HepG2 (cell line): ENCODE data around the gene RFC2. TPM values are rescaled to one million over a fixed set of nuclear protein-coding genes. Genes with fewer than 3 reads are reported as not detected.

Source experiments
- CCAR2 ChIP-seq: fragments of 200-400 bp; formaldehyde crosslinking; optimal IDR thresholded peaks from 2 replicates; pipeline ENCODE3; 2018; ENCODE audit warnings: low read depth, mild to moderate bottlenecking, low read length, moderate library complexity
- CHD2 ChIP-seq: IDR thresholded peaks from 2 replicates; pipeline ENCODE4 v1.6.1; 2011; ENCODE audit warnings: low read depth, low read length, improper control_type of control experiment
- IKZF4 ChIP-seq: sonication (generic); formaldehyde crosslinking; IDR thresholded peaks from 2 replicates; pipeline ENCODE4 v1.5.1; 2020; ENCODE audit warnings: borderline replicate concordance, mild to moderate bottlenecking, low read depth, missing genetic modification reagents; ENCODE audit errors: not compliant biosample characterization
- NFE2 ChIP-seq: sonication (generic); formaldehyde crosslinking; IDR thresholded peaks from 2 replicates; pipeline ENCODE4 v1.4.0; 2020; ENCODE audit warnings: missing genetic modification reagents
- PHF5A ChIP-seq: IDR thresholded peaks from one replicate; pipeline ENCODE4 v1.6.1; 2018; ENCODE audit warnings: low read depth, missing genetic modification reagents; ENCODE audit not compliant: unreplicated experiment
- RBM22 ChIP-seq: fragments of 200-400 bp; formaldehyde crosslinking; optimal IDR thresholded peaks from 2 replicates; pipeline ENCODE3; 2017; ENCODE audit warnings: mild to moderate bottlenecking, low read length, moderate library complexity
- RBM39 ChIP-seq: fragments of 200-400 bp; formaldehyde crosslinking; IDR thresholded peaks from one replicate; pipeline ENCODE4 v1.6.1; 2018; ENCODE audit warnings: antibody characterized with exemption, mild to moderate bottlenecking, low read depth, low read length; ENCODE audit not compliant: poor library complexity, severe bottlenecking
- SPEN ChIP-seq: sonication (generic); formaldehyde crosslinking; IDR thresholded peaks from 2 replicates; pipeline ENCODE4 v1.5.1; 2020; ENCODE audit warnings: low read depth, mild to moderate bottlenecking, missing genetic modification reagents
- ZNF225 ChIP-seq: sonication (generic); formaldehyde crosslinking; IDR thresholded peaks from 2 replicates; pipeline ENCODE4 v1.4.0; 2020; ENCODE audit warnings: mild to moderate bottlenecking, missing genetic modification reagents
- ZNF260 ChIP-seq: sonication (generic); formaldehyde crosslinking; IDR thresholded peaks from 2 replicates; pipeline ENCODE4 v1.4.0; 2020; ENCODE audit warnings: missing genetic modification reagents, low read depth, mild to moderate bottlenecking, borderline replicate concordance
- ZNF724P ChIP-seq: sonication (generic); formaldehyde crosslinking; IDR thresholded peaks from 2 replicates; pipeline ENCODE4 v1.8.0; 2022; ENCODE audit warnings: missing genetic modification reagents, borderline replicate concordance
- polyA plus RNA-seq, 8 experiments: library from polyadenylated mRNA; depleted of rRNA in 3 of 8; stranded (reverse) in 7 of 8; unstranded in 1 of 8; fragments of >200 nt; fragmentation: Illumina TruSeq in 4 of 8; extraction: Trizol in 4 of 8; gene quantifications; 2 replicates each; pipeline versions ENCODE4 v1.2.1 to v1.2.3, GENCODE V29; 2011 to 2016; ENCODE audit warnings: low read depth in 4 of 8, missing spikeins in 1 of 8, mixed read lengths in 1 of 8; ENCODE audit not compliant: insufficient read depth in 1 of 8
- total RNA-seq, 5 experiments: library from RNA; depleted of rRNA; stranded (reverse); fragments of >200 nt; fragmentation: Illumina TruSeq; extraction: Trizol; gene quantifications; 2 replicates each; pipeline ENCODE4 v1.2.3, GENCODE V29; 2016; ENCODE audit warnings: low read depth in 1 of 5
- TF ChIP-seq, protein P1 (sequence below): fragments of 450-650 bp; IDR thresholded peaks from 2 replicates; pipeline ENCODE4 v1.6.1; 2016
- TF ChIP-seq, protein P2 (sequence below): sonication (generic); formaldehyde crosslinking; IDR thresholded peaks from 2 replicates; pipeline ENCODE4 v1.4.0; 2020; ENCODE audit warnings: missing genetic modification reagents, borderline replicate concordance
- TF ChIP-seq, protein P3 (sequence below): sonication (generic); formaldehyde crosslinking; IDR thresholded peaks from 2 replicates; pipeline ENCODE4 v1.5.0; 2020; ENCODE audit warnings: mild to moderate bottlenecking, missing genetic modification reagents, borderline replicate concordance
- TF ChIP-seq, protein P4 (sequence below): sonication (generic); formaldehyde crosslinking; IDR thresholded peaks from 2 replicates; pipeline ENCODE4 v1.4.0; 2020; ENCODE audit warnings: missing genetic modification reagents; ENCODE audit errors: not compliant biosample characterization
- TF ChIP-seq, protein P5 (sequence below): sonication (generic); formaldehyde crosslinking; IDR thresholded peaks from 2 replicates; pipeline ENCODE4 v1.4.0; 2020; ENCODE audit warnings: missing genetic modification reagents

The RFC2 gene
- total and polyA plus RNA-seq, 2 of the 13 experiments (the other 11 are each of a cell fraction or from before 2014, with no cell fraction given) = 14.6 to 43.5 TPM

DNA sequence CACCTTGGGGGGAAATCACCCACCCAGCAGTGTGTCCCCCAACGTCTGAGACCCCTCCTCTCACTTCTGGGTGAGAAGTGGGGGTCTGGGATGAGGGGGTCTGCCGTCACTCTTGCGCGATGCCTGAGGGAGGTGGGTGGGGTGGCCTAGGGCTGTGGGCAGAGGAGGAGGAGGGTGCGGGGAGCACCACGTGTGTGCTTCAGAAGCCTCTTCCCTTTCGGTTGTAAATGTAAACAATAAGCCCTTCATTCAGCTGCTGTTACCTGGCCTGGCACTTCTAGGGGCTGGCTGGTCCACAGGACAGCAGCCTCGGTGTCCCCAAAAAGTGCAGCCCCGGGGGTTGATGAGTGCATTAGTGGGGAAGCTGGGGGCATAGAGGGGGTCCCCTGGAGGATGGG, 36.4 kb upstream of the RFC2 start (continued):
- TF ChIP-seq, protein P1, sequence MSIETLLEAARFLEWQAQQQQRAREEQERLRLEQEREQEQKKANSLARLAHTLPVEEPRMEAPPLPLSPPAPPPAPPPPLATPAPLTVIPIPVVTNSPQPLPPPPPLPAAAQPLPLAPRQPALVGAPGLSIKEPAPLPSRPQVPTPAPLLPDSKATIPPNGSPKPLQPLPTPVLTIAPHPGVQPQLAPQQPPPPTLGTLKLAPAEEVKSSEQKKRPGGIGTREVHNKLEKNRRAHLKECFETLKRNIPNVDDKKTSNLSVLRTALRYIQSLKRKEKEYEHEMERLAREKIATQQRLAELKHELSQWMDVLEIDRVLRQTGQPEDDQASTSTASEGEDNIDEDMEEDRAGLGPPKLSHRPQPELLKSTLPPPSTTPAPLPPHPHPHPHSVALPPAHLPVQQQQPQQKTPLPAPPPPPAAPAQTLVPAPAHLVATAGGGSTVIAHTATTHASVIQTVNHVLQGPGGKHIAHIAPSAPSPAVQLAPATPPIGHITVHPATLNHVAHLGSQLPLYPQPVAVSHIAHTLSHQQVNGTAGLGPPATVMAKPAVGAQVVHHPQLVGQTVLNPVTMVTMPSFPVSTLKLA = no peak
- TF ChIP-seq RBM39 (no peak), RBM22 (no peak), IKZF4 (CRISPR knock-in tag) (no peak), ZNF260 (CRISPR knock-in tag) (no peak), CHD2 (no peak), SPEN (no peak), ZNF724P (CRISPR knock-in tag) (no peak), NFE2 (no peak), PHF5A (CRISPR knock-in tag) (no peak), ZNF225 (CRISPR knock-in tag) (no peak), CCAR2 (no peak)
- TF ChIP-seq, protein P2, sequence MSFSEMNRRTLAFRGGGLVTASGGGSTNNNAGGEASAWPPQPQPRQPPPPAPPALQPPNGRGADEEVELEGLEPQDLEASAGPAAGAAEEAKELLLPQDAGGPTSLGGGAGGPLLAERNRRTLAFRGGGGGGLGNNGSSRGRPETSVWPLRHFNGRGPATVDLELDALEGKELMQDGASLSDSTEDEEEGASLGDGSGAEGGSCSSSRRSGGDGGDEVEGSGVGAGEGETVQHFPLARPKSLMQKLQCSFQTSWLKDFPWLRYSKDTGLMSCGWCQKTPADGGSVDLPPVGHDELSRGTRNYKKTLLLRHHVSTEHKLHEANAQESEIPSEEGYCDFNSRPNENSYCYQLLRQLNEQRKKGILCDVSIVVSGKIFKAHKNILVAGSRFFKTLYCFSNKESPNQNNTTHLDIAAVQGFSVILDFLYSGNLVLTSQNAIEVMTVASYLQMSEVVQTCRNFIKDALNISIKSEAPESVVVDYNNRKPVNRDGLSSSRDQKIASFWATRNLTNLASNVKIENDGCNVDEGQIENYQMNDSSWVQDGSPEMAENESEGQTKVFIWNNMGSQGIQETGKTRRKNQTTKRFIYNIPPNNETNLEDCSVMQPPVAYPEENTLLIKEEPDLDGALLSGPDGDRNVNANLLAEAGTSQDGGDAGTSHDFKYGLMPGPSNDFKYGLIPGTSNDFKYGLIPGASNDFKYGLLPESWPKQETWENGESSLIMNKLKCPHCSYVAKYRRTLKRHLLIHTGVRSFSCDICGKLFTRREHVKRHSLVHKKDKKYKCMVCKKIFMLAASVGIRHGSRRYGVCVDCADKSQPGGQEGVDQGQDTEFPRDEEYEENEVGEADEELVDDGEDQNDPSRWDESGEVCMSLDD (CRISPR knock-in tag) = no peak
- TF ChIP-seq, protein P3, sequence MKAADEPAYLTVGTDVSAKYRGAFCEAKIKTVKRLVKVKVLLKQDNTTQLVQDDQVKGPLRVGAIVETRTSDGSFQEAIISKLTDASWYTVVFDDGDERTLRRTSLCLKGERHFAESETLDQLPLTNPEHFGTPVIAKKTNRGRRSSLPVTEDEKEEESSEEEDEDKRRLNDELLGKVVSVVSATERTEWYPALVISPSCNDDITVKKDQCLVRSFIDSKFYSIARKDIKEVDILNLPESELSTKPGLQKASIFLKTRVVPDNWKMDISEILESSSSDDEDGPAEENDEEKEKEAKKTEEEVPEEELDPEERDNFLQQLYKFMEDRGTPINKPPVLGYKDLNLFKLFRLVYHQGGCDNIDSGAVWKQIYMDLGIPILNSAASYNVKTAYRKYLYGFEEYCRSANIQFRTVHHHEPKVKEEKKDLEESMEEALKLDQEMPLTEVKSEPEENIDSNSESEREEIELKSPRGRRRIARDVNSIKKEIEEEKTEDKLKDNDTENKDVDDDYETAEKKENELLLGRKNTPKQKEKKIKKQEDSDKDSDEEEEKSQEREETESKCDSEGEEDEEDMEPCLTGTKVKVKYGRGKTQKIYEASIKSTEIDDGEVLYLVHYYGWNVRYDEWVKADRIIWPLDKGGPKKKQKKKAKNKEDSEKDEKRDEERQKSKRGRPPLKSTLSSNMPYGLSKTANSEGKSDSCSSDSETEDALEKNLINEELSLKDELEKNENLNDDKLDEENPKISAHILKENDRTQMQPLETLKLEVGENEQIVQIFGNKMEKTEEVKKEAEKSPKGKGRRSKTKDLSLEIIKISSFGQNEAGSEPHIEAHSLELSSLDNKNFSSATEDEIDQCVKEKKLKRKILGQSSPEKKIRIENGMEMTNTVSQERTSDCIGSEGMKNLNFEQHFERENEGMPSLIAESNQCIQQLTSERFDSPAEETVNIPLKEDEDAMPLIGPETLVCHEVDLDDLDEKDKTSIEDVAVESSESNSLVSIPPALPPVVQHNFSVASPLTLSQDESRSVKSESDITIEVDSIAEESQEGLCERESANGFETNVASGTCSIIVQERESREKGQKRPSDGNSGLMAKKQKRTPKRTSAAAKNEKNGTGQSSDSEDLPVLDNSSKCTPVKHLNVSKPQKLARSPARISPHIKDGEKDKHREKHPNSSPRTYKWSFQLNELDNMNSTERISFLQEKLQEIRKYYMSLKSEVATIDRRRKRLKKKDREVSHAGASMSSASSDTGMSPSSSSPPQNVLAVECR (CRISPR knock-in tag) = peak; percentile 50; the same call in 1 of the 2 replicates
- TF ChIP-seq, protein P4, sequence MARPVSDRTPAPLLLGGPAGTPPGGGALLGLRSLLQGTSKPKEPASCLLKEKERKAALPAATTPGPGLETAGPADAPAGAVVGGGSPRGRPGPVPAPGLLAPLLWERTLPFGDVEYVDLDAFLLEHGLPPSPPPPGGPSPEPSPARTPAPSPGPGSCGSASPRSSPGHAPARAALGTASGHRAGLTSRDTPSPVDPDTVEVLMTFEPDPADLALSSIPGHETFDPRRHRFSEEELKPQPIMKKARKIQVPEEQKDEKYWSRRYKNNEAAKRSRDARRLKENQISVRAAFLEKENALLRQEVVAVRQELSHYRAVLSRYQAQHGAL (CRISPR knock-in tag) = no peak
- TF ChIP-seq, protein P5, sequence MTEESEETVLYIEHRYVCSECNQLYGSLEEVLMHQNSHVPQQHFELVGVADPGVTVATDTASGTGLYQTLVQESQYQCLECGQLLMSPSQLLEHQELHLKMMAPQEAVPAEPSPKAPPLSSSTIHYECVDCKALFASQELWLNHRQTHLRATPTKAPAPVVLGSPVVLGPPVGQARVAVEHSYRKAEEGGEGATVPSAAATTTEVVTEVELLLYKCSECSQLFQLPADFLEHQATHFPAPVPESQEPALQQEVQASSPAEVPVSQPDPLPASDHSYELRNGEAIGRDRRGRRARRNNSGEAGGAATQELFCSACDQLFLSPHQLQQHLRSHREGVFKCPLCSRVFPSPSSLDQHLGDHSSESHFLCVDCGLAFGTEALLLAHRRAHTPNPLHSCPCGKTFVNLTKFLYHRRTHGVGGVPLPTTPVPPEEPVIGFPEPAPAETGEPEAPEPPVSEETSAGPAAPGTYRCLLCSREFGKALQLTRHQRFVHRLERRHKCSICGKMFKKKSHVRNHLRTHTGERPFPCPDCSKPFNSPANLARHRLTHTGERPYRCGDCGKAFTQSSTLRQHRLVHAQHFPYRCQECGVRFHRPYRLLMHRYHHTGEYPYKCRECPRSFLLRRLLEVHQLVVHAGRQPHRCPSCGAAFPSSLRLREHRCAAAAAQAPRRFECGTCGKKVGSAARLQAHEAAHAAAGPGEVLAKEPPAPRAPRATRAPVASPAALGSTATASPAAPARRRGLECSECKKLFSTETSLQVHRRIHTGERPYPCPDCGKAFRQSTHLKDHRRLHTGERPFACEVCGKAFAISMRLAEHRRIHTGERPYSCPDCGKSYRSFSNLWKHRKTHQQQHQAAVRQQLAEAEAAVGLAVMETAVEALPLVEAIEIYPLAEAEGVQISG (CRISPR knock-in tag) = no peak
